ENCODE results near the gene SEC24D. TPM values are rescaled to one million over a fixed set of nuclear protein-coding genes. Genes with fewer than 3 reads are reported as not detected.

SEC24D gene
- total and polyA plus RNA-seq, 4 donors: 11.4 to 77.2 (median 52.0) TPM

DNA sequence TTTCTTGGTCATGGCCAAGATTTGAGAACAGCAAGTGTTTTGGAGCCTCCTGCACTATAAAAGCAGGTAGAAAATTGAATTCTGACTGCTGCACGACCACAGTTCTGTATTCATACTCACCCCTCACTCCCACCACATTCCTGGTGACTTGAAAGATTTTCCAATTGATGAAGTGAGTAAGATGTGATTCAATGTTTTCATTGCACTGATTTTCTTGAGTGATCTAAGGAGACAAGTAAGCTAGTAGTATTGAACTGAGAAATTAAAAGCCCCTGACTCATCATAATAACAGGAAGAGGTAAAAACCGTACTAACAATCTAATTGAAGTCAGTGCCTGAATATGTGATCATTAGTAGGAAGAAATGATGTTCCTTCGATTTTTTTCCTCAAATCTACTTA is 6.1 kb upstream of the SEC24D start:
- Histone ChIP-seq H3K27me3 (ENCODE audit: control insufficient read depth in 3 of 3, insufficient read depth in 3 of 3, low read length in 2 of 3) (no peaks in the 10 kb centered on the region), H3K27ac (ENCODE audit: low read depth in 1 of 2, low read length in 1 of 2) (no peak overlapping the region), H3K4me3 (no peak overlapping the region), H3K4me1 (ENCODE audit: control insufficient read depth in 5 of 5, insufficient read depth in 5 of 5, low read length in 5 of 5) (peaks cover 0 to 1% (median 0%) of the 10 kb centered on the region in 5 donors), H3K9ac (ENCODE audit: insufficient read depth in 1 of 2, low read length in 2 of 2) (no peak overlapping the region), H3K36me3 (ENCODE audit: control insufficient read depth in 4 of 4, insufficient read depth in 4 of 4, low read length in 4 of 4) (no peaks in the 10 kb centered on the region), H3K9me3 (ENCODE audit: control insufficient read depth in 4 of 4, insufficient read depth in 3 of 4, low read length in 3 of 4) (no peaks in the 10 kb centered on the region)
- TF ChIP-seq, protein P1, sequence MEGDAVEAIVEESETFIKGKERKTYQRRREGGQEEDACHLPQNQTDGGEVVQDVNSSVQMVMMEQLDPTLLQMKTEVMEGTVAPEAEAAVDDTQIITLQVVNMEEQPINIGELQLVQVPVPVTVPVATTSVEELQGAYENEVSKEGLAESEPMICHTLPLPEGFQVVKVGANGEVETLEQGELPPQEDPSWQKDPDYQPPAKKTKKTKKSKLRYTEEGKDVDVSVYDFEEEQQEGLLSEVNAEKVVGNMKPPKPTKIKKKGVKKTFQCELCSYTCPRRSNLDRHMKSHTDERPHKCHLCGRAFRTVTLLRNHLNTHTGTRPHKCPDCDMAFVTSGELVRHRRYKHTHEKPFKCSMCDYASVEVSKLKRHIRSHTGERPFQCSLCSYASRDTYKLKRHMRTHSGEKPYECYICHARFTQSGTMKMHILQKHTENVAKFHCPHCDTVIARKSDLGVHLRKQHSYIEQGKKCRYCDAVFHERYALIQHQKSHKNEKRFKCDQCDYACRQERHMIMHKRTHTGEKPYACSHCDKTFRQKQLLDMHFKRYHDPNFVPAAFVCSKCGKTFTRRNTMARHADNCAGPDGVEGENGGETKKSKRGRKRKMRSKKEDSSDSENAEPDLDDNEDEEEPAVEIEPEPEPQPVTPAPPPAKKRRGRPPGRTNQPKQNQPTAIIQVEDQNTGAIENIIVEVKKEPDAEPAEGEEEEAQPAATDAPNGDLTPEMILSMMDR (IDR thresholded peaks at IDR 0.05; ENCODE audit: control extremely low read depth, extremely low read depth): no peak
- WGBS, 2 donors: 76 to 86% methylated on average over 3 of the region's 3 CpGs
- ATAC-seq (ENCODE audit: insufficient read depth, low FRiP score) (no peak), DNase-seq (no peak)

DNA sequence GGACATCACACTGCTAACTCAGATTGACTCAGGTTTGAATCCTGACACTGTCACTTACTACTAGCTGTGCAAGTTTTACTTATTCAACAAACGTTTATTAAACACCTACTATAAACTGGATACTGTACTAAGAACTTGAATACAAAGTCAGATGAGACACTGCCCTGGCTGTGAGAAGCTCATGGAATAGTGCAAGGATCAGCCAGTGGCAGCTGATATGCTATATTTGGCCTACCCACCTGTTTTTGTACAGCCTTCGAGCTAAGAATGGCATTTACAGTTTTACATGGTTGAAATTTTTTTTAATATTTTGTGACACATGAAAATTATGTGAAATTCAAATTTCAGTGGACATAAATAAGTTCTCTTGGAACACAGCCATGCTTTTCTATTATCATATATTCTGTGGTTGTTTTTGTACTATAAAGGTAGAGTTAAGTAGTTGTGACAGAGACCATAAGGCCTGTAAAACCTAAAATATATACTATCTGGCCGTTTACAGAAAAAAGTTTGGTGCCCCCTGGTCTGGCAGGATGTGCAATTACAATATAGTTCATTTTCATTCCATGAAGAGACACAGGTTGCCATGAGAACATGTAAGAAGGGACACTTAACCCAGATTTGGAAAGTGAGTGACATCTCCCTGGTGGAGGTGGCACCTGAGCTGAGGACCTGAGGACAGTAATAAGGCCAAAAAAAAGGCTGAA is 3.4 kb upstream of the SEC24D start:
- no peaks in the 10 kb centered on the region for H3K36me3 ChIP-seq (ENCODE audit: control insufficient read depth in 4 of 4, insufficient read depth in 4 of 4, low read length in 4 of 4)
- DNase-seq (no peak), ATAC-seq (ENCODE audit: insufficient read depth, low FRiP score) (no peak)
- peaks cover 0 to 7% (median 1%) of the 10 kb centered on the region in 5 donors for H3K4me1 ChIP-seq (ENCODE audit: control insufficient read depth in 5 of 5, insufficient read depth in 5 of 5, low read length in 5 of 5)
- TF ChIP-seq, protein P1 (IDR thresholded peaks at IDR 0.05; ENCODE audit: control extremely low read depth, extremely low read depth): no peak
- no peaks in the 10 kb centered on the region for H3K27me3 ChIP-seq (ENCODE audit: control insufficient read depth in 3 of 3, insufficient read depth in 3 of 3, low read length in 2 of 3)
- H3K9me3 ChIP-seq (ENCODE audit: control insufficient read depth in 4 of 4, insufficient read depth in 3 of 4, low read length in 3 of 4): no peaks in the 10 kb centered on the region
- no peak overlapping the region for H3K4me3 ChIP-seq
- H3K27ac ChIP-seq (ENCODE audit: low read depth in 1 of 2, low read length in 1 of 2): no peak overlapping the region
- WGBS, 2 donors: 69 to 76% methylated on average over 3 of the region's 3 CpGs
- H3K9ac ChIP-seq (ENCODE audit: insufficient read depth in 1 of 2, low read length in 2 of 2): no peak overlapping the region

DNA sequence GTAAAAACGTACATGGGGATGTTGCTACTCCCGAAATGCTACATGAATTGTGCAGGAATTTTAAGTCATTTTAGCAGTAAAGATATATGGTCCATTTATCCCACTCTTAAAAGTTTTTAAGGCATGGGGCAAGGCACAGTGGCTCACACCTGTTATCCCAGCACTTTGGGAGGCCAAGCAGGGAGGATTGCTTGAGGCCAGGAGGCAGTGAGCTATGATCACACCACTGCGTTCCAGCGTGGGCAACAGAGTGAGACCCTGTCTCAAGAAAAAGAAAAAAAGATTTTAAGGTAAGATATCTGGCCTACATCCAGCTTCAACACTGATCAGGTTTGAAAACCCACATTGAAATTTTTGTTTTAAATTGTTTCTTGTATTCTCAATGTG is 1.2 kb upstream of the SEC24D start:
- H3K27ac ChIP-seq (ENCODE audit: low read depth in 1 of 2, low read length in 1 of 2): no peak overlapping the region
- ATAC-seq (ENCODE audit: insufficient read depth, low FRiP score) (no peak), DNase-seq (no peak)
- H3K9me3 ChIP-seq (ENCODE audit: control insufficient read depth in 4 of 4, insufficient read depth in 3 of 4, low read length in 3 of 4): no peaks in the 10 kb centered on the region
- H3K4me3 ChIP-seq: no peak overlapping the region
- H3K4me1 ChIP-seq (ENCODE audit: control insufficient read depth in 5 of 5, insufficient read depth in 5 of 5, low read length in 5 of 5): peaks cover 0 to 11% (median 1%) of the 10 kb centered on the region in 5 donors
- H3K27me3 ChIP-seq (ENCODE audit: control insufficient read depth in 3 of 3, insufficient read depth in 3 of 3, low read length in 2 of 3): no peaks in the 10 kb centered on the region
- TF ChIP-seq, protein P1 (IDR thresholded peaks at IDR 0.05; ENCODE audit: control extremely low read depth, extremely low read depth): no peak
- H3K36me3 ChIP-seq (ENCODE audit: control insufficient read depth in 4 of 4, insufficient read depth in 4 of 4, low read length in 4 of 4): peaks cover 3 to 12% (median 6%) of the 10 kb centered on the region in 4 donors
- H3K9ac ChIP-seq (ENCODE audit: insufficient read depth in 1 of 2, low read length in 2 of 2): no peak overlapping the region
- 77 to 89% methylated on average over 4 of the region's 4 CpGs for WGBS, 2 donors
